NCI-H82 treated with DMSO at 0.1 percent for 48 hours (cell line): ENCODE measurements around the gene DLG4.

Experiments
- DNase-seq: peaks from one replicate; lab custom pipeline; 2025; ENCODE audit not compliant: unreplicated experiment; lab: John Stamatoyannopoulos, UW

Gene DLG4

GRCh38 chr17:7219812-7220592, at the start of gene DLG4, which contains the start of gene ACADVL:
TSS of gene DLG4 (minus strand) at chr17:7219836.
TSS of gene ACADVL (plus strand) at chr17:7219938. CDS start at chr17:7219985, 47 bp downstream.
- DNase-seq: peak; percentile 60

DNA sequence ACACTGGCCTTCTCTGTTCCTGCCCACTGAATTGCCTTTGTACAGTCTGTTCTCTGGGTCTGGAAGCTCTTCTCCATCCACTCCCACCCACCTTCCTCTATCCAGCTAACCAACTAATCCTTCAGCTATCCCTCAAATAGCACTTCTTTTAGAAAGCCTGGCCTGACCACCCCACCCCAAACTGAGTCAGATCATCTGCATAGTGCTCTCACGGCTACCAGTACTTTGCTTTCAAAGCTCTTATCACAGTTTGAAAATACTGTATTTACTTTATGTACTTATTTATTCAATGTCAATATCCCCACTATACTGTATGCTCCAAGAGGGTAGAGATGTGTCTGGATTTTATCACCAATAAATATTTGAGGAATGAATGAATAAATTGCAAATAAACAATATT, 47.1 kb upstream of the DLG4 start:
- DNase-seq: no peak

- peak; percentile 16 for DNase-seq
Observed at GRCh38 chr17:7263801-7264078, 44.1 kb upstream of the DLG4 start.

DNA sequence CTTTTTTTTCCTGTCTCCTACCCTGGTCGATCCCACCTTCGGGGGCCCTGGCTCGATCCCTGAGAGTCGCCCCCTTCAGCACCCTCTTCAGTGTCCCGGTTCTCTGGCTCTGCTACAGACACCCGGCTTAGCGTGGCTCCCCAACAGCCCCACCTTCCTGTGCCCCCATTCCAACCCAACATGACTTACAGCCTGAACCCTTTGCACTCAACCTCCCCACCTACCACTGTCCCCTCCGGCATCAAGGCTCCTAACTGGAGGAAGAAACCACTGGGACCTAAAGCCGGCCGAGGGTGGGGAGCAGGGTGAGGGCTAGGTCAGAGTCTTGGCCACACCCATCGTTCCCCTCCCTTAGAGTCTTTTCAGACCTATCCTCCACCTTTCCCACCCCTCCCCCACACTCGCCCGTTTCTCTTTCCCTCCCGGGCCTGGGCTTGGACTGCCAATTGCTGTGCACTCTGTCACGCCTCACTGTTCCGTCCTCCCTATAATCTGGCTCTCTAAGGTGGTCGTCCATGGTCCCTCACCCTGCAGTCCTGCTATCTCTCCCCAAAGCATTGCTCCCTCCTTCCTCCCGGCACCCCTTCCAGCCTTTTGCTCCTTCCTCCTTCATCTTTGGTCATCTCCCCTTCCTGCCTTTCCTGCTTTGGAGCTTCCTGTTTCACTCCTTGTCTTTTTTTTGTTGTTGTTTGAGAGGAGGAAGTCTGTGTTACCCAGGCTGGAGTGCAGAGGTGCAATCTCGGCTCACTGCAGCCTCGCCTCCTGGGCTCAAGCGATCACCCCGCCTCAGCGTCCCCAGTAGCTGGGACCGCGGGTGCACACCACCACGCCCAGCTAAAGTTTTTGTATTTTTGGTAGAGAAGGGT, 43.5 kb upstream of the DLG4 start:
- no peak for DNase-seq

DNA sequence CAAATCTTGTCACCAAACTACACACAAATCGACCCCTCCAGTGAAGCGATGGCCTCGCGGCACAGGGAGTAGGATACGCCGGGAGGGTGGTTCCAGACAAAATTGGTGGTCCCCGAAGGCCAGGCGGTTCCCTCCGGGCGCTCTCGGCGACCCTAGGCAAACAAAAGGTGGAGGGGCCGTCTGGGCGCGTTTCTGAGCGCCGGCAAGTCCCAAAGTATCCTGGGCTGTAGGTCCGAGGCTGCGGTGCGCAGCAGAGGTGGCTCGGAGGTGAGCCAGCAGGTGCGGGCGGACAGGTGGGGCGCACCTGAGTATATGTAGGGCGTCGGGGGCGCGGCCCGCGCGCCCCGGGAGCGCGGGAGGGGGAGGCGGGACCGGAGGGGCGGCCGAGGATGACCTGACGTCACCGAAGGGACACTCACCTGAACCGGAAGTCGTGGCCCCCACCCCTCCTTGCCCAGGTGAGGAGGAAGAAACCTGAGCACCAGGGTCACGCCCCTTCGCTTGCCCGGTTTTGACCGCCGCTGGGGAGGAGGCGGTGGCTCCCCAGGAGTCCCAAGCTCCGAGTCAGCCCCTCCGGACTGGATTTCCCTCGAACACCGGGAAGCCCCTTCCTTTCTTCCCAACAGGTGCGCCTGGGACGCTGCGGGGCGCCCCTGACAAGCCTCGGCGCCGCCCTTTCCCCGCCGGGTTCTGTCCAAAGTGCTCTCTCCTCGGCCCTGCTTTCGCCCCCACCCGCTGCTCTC, 42.7 kb upstream of the DLG4 start, which contains the start of gene CLDN7:
Gene CLDN7, minus strand, starts transcription at position 287 of the 743 bp plus-strand sequence. CDS start 435 bp downstream, outside the sequence.
- DNase-seq: no peak

DNA sequence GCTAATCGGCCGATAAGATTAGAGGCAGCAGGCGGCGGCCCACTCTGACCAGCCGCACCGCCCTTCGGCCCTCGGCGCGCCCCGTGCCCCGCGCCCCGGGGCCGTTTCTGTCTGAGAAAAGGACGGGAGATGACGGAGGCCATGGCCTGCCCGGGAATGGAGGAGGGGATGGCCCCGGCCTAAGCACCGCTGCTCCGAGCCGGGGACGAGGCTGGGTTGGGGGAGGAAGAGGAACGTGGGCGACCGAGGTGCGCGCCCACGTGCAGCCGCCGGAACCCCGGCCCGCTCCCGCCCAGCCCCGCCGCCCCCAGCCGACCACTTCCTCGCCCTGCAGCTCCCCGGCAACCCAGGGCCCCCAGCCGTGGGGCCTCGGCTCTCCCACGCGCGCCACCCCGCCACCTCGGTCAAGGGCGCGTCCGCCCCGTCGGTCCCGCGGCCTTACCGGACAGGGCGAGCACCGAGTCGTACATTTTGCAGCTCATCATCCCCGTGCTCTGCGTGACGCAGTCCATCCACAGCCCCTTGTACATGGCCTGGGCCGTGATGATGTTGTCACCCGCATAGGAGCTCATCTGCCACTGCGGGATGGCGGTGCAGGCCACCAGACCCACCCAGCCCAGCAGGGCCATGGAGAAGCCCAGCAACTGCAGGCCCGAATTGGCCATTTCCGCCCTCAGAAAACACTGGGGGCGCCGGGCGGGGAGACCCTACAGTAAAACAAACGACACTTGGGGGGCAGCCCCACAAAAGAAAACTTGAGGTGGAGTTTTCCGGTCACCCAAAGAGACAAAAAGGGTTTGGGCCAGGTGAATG, 41.9 kb upstream of the DLG4 start:
- no peak for DNase-seq

GRCh38 chr17:7260651-7261378, 41.2 kb upstream of the DLG4 start:
- DNase-seq: no peak

- DNase-seq: no peak
Observed at GRCh38 chr17:7260151-7260550, 40.5 kb upstream of the DLG4 start.

DNA sequence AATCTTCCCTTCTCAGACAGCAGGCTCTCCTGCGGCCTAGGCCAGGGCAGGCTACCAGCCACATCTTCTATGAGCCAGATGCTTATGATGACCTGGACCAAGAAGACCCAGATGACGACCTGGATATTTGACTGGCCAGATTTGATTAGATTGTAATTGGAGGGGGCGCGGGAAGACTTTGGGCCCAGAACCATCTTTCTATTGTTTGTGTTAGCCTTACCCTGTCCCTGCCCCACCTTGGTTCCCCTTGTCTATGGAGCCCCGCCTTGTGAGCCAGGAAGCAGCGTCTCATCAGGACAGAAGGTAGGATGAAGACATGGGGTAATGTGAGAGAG, 39.9 kb upstream of the DLG4 start:
- no peak for DNase-seq

DNA sequence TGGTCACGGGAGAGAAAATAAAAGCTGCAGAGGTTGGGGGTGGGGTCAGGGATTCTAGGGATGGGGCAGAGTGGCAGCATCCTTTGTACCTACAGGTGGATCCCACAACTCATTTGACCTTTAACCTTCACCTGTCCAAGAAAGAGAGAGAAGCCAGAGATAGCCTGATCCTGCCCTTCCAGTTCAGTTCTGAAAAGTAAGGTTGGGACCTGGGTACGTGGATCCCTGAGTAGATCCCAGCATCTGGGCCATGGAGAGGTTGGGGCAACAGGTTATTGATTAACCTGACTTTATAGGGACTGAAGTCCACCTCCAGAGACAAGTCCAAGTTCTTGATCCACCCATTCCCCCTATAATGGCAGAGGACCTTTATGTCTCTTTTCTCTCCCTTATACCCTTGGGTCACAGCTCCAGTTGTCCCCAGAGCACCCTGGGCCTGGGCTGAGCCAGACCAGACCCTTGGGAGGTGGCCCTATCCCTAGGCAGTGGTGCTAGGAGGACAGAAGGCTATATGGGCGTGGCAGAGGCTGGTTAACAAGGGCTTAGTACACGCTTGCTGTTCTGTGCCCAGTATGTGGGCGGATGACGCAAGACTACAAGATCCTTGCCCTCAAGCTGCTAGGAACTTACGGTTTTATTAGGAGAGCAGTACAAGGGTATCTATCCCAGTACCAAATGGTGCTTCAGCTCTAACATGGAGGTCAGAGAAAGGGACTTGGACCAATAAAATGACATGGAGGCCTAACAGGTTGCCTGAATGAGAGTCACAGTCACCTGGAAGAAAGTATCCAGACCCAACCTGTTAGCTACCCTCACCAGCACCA, 39.3 kb upstream of the DLG4 start:
- no peak for DNase-seq

DNA sequence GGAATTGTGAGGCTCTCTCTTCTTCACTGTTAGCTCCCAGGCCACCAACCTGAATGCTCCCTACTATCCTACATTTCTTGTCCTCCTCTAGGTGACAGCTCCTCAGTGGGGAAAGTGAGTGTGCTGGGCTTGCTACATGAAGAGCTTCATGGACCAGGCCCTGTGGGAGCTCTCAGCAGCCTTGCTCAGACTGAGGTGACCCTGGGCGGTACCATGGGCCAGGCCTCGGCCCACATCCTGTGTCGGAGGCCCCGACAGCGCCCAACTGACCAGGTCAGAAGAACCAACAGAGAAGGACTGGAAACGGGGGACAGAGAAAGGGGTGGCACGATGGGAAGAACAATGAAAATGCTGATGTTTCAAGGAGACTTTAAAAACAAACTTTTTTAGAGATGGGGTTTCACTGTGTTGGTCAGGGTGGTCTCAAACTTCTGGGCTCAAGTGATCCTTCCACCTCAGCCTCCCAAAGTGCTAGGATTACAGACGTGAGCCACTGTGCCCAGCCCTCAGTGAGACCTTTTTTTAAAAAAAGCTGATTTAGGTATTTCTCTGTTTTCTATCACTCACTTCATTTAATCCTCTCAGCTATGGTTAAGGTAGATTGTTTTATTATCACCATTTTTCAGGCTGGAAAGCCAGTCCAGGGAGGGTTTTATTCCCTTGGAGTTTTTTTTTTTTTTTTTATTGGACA, 37.3 kb upstream of the DLG4 start:
- DNase-seq: no peak

- DNase-seq: no peak
Observed at GRCh38 chr17:7254511-7254910, 34.9 kb upstream of the DLG4 start.

GRCh38 chr17:7253082-7253481, 33.4 kb upstream of the DLG4 start:
- DNase-seq: peak; percentile 67

DNA sequence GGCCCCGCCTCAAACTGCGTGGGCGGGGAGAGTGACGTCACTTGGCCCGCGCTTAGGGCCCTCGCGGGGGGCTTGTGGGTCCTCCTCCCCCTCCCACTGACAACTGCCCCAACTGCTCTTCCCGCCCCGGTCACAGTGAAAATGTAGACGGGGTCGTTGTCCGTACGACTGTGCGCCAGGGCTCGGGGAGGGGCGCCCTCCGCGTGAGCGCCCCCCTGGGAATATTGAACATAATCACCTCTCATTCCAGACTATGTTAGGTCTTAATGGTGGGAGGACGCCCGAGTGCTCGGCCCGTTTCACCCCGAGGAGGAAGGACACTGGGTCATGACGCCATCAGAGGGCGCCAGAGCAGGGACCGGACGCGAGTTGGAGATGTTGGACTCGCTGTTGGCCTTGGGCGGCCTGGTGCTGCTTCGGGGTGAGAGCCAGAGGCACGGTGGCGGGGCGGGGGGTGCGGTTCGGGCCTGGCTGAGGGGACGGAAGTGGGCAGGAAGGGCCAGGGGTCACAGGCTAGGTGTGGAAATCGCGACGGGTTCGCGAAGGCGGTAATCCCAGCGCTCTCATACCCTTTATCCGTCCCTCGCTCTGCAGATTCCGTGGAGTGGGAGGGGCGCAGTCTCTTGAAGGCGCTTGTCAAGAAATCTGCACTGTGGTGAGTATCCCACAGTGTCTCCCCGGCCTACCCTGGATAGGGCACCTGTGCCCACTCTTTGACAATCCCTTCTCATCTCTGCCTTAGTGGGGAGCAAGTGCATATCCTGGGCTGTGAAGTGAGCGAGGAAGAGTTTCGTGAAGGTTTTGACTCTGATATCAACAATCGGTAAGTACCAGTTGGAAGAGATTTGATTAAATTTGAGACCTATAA, 32.8 kb upstream of the DLG4 start, which contains the start of gene ELP5:
Gene ELP5, plus strand, starts transcription at position 40 of the 868 bp plus-strand sequence. Its CDS starts 336 bp downstream, at position 376.
- peak; percentile 92 for DNase-seq

DNA sequence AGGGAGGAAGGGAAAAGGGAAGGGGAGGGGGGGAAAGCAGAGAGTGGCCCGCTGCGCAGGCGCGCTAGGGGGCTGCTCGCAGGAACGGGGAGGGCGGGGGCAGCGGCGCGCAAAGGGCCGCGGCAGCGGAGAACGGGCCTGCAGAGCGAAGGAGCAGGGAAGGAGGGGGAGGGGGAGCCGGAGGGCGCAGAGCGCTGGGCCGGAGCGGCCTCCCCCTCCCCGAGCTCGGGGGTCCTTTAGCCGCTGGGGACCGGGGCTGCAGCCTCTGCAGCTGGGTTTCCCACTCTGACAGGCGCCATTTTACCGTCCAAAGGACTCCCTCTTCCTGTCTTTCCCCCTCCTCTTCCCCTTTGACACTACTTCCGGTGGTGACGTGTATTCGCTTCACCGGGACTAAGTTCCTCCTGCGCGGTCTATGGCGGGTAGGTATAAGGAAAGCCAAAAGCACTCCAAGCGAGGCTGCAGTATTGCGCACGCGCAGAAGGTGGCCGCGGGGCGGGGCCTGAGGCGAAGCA, 32.1 kb upstream of the DLG4 start, which contains the start of gene CTDNEP1:
Gene CTDNEP1, minus strand, starts transcription at position 74 of the 515 bp plus-strand sequence. CDS start 438 bp downstream, outside the sequence.
- peak; percentile 99 for DNase-seq

GRCh38 chr17:7250695-7251627, 31.3 kb upstream of the DLG4 start:
- no peak for DNase-seq
